KMS-11 (cell line): ENCODE results near the gene TMEM97.

Experiments
- H2AFZ ChIP-seq: fragments of 200-600 bp; sonication (generic); 2 replicates; pipeline ENCODE4 v1.6.1; 2016; ENCODE audit warnings: antibody characterized with exemption, mixed run types, low read depth
- H3K27ac ChIP-seq: fragments of 200-600 bp; sonication (generic); 2 replicates; pipeline ENCODE4 v1.6.1; 2016; ENCODE audit warnings: mild to moderate bottlenecking, mixed run types
- H3K27me3 ChIP-seq: fragments of 200-600 bp; sonication (generic); 2 replicates; pipeline ENCODE4 v1.6.1; 2017; ENCODE audit warnings: mild to moderate bottlenecking, low read depth, mixed run types, moderate library complexity; ENCODE audit not compliant: insufficient read depth
- H3K36me3 ChIP-seq: fragments of 200-600 bp; sonication (generic); 2 replicates; pipeline ENCODE4 v1.6.1; 2017; ENCODE audit warnings: mild to moderate bottlenecking, mixed run types; ENCODE audit not compliant: insufficient read depth
- H3K4me1 ChIP-seq: fragments of 200-600 bp; sonication (generic); 2 replicates; pipeline ENCODE4 v1.6.1; 2016; ENCODE audit warnings: mild to moderate bottlenecking, low read depth, mixed run types; ENCODE audit not compliant: poor library complexity, severe bottlenecking
- H3K4me2 ChIP-seq: fragments of 200-600 bp; sonication (generic); 2 replicates; pipeline ENCODE4 v1.7.0; 2016; ENCODE audit warnings: mild to moderate bottlenecking, mixed run types
- H3K4me3 ChIP-seq: fragments of 200-600 bp; sonication (generic); IDR thresholded peaks from 2 replicates; pipeline ENCODE4 v1.6.1; 2017; ENCODE audit warnings: low read depth, low read length, mixed read lengths; ENCODE audit not compliant: insufficient read depth
- H3K79me2 ChIP-seq: fragments of 200-600 bp; sonication (generic); 2 replicates; pipeline ENCODE4 v1.6.1; 2016; ENCODE audit warnings: low read depth, mixed run types; ENCODE audit not compliant: insufficient read depth
- H3K9ac ChIP-seq: fragments of 200-600 bp; sonication (generic); 2 replicates; pipeline ENCODE4 v1.6.1; 2016; ENCODE audit warnings: mild to moderate bottlenecking, mixed run types
- H4K20me1 ChIP-seq: fragments of 200-600 bp; sonication (generic); 2 replicates; pipeline ENCODE4 v1.6.1; 2016; ENCODE audit warnings: mild to moderate bottlenecking, mixed run types; ENCODE audit not compliant: insufficient read depth
- TF ChIP-seq, protein P1 (sequence below): fragments of 200-600 bp; sonication (generic); conservative IDR thresholded peaks from 2 replicates; pipeline ENCODE4 v1.6.1; 2017; ENCODE audit warnings: low read depth, mild to moderate bottlenecking, antibody characterized with exemption, low read length, moderate library complexity, mixed read lengths

The TMEM97 gene

DNA sequence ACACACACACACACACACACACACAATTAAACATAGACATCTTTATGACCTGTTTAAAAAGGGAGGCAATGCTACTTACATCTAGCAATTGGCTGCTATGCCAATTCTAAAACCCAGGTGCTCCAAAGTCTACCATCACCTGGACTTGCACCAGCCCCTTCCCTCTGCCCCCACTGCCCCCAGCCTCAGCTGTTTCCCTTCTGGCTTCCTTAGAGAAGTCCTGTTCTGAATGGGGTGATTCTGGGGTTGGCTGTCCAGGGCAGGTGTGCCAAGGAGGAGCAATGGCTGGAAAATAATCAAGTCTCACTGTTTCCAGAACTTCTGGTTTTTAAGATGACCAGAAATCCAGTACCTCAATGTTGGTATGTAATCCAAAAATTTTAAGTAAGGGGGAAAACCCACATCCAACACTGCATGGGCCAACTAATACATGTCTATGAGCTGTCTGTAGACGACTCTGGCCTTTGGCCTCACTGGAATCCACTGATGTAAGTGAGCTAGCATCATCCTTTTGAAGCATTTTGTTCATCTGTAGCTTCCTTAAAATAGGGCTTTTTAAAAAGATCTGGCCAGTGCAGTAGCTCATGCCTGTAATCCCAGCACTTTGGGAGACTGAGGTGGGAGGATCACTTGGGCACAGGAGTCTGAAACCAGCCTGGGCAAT is 14.2 kb downstream of the TMEM97 start:
- H3K36me3 ChIP-seq = no peaks in the 10 kb centered on the region
- H3K9ac ChIP-seq = no peak overlapping the region
- no peak overlapping the region for H3K27ac ChIP-seq
- no peaks in the 10 kb centered on the region for H3K27me3 ChIP-seq
- H3K4me2 ChIP-seq = no peak overlapping the region
- H2AFZ ChIP-seq = no peak overlapping the region
- TF ChIP-seq, protein P1, sequence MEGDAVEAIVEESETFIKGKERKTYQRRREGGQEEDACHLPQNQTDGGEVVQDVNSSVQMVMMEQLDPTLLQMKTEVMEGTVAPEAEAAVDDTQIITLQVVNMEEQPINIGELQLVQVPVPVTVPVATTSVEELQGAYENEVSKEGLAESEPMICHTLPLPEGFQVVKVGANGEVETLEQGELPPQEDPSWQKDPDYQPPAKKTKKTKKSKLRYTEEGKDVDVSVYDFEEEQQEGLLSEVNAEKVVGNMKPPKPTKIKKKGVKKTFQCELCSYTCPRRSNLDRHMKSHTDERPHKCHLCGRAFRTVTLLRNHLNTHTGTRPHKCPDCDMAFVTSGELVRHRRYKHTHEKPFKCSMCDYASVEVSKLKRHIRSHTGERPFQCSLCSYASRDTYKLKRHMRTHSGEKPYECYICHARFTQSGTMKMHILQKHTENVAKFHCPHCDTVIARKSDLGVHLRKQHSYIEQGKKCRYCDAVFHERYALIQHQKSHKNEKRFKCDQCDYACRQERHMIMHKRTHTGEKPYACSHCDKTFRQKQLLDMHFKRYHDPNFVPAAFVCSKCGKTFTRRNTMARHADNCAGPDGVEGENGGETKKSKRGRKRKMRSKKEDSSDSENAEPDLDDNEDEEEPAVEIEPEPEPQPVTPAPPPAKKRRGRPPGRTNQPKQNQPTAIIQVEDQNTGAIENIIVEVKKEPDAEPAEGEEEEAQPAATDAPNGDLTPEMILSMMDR = no peak
- H3K4me1 ChIP-seq = peaks cover 15% of the 10 kb centered on the region
- H3K79me2 ChIP-seq = no peaks in the 10 kb centered on the region; the same call in 1 of the 2 replicates
- no peaks in the 10 kb centered on the region for H4K20me1 ChIP-seq
- no peak overlapping the region for H3K4me3 ChIP-seq

DNA sequence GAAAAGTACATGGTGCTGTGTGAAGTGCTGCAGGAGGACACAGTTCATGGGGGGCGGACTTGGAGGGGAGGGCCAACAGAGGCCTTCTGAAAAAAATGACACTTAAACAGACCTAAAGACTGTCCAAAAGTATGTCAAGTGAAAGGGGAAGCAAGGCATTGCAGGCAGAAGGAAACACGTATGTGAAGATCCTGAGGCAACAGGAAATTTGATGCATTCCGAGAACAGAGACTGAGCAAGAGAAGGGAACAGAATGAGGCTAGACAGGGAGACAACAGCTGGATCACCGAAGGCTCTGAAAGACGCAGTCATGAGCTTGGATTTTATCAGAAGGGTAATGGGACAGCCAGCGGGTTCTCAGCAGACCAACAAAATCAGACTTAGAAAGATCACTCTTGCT is 15.2 kb downstream of the TMEM97 start:
- peak overlapping the region; percentile 91 for H3K4me2 ChIP-seq
- no peak overlapping the region; the same call in 1 of the 2 replicates for H3K9ac ChIP-seq
- H4K20me1 ChIP-seq = no peaks in the 10 kb centered on the region
- H3K27me3 ChIP-seq = no peaks in the 10 kb centered on the region
- no peaks in the 10 kb centered on the region for H3K36me3 ChIP-seq
- no peak overlapping the region for H3K27ac ChIP-seq
- no peak overlapping the region for H2AFZ ChIP-seq
- H3K79me2 ChIP-seq = no peaks in the 10 kb centered on the region; the same call in 1 of the 2 replicates
- peaks cover 15% of the 10 kb centered on the region for H3K4me1 ChIP-seq
- TF ChIP-seq, protein P1 = no peak
- H3K4me3 ChIP-seq = no peak overlapping the region

DNA sequence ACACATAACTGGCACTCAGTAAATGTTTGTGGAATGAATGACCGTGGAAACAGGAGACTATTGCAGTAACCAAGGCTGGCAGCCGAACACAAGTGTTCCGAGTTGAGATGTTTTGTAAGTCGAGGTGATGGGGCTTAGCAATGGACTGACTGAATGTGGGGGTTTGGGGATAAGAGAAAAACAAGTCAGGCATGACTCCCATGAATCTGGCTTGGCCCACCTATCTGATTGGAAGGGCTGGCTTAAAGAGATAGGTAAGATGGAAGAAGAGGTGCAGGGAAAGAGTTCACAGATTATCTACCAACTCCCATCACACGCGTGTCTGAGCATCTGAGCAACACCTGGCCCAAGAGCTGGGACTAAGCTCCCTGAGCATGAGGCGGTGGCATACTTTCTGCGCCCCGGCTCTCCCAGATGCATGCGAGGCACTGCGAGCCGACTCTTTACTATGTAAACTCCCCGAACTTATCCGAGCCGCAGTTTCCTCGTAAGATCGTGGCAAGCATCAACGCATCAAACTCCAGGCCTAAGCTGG is 15.7 kb downstream of the TMEM97 start:
- H3K27me3 ChIP-seq = no peaks in the 10 kb centered on the region
- peak overlapping the region; percentile 77 for H2AFZ ChIP-seq
- H3K27ac ChIP-seq = peak overlapping the region; percentile 63
- TF ChIP-seq, protein P1 = no peak
- no peaks in the 10 kb centered on the region; the same call in 1 of the 2 replicates for H3K79me2 ChIP-seq
- peak overlapping the region; percentile 91 for H3K4me2 ChIP-seq
- H4K20me1 ChIP-seq = no peaks in the 10 kb centered on the region
- peak overlapping the region; percentile 74 for H3K9ac ChIP-seq
- H3K36me3 ChIP-seq = no peaks in the 10 kb centered on the region
- H3K4me1 ChIP-seq = peaks cover 15% of the 10 kb centered on the region
- H3K4me3 ChIP-seq = no peak overlapping the region

DNA sequence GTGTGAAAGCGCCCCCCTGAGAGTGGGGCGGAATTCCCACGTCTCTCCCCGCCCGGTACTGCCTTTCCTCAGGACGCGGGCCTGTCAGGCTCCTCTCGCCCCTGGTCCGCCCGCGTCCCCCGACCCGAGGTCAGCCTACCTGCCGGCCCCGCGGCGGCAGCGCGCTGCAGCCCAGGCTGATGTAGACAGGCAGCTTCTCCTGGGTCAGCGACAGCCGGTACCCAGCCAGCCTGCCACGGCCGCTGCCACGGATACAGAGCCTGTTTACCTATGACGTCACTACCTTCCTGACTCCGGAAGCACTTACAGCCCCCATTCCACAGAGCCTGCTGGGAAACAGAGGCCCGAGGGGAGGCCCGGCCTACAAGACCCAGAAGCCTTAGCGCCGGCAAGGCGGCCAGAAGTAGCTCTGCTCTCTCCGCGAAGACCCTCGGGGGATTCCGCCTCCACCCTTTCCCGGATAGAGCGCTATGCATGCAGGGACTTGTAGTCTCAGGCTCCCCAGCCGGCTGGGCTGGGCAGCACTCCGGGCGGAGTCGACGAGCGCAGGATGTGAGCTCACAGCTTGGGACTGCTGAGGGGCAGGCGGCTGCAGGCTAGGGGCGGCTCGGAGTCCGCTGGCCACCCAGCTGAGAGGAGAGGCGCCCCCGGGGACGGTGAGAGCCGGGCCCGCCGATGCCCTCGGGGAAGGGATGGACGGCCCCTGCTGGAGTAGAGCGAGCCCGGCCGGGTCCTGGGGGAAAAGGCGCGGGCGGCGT is 16.4 kb downstream of the TMEM97 start, which contains the start of the genes IFT20 and TNFAIP1:
Gene IFT20, minus strand, starts transcription at position 272 of the 758 bp plus-strand sequence. CDS start 3,487 bp downstream, outside the sequence.
Gene TNFAIP1, plus strand, starts transcription at position 561 of the 758 bp plus-strand sequence. CDS start 3,761 bp downstream, outside the sequence.
- Histone ChIP-seq H3K79me2 (no peaks in the 10 kb centered on the region; the same call in 1 of the 2 replicates), H3K4me2 (peak within 1 kb of the TSS; percentile 91), H3K27me3 (no peaks in the 10 kb centered on the region), H3K27ac (peak within 1 kb of the TSS; percentile 63), H3K4me1 (peaks cover 15% of the 10 kb centered on the region), H3K36me3 (no peaks in the 10 kb centered on the region), H3K4me3 (no peak within 1 kb of the TSS), H2AFZ (peak within 1 kb of the TSS; percentile 77), H3K9ac (peak within 1 kb of the TSS; percentile 74), H4K20me1 (no peaks in the 10 kb centered on the region)
- TF ChIP-seq, protein P1 = no peak
